Fibroblast of pulmonary artery (primary cell): ENCODE data around the gene ARHGAP15.

ENCODE experiments used
- DNase-seq: peaks from one replicate; pipeline ENCODE4 v3.0.0-alpha.2; 2010; ENCODE audit warnings: low read depth
- H3K4me3 ChIP-seq: replicated peaks from 2 replicates; pipeline ENCODE4 v1.5.1; 2011; ENCODE audit warnings: low read depth, mild to moderate bottlenecking, control low read depth, low read length, moderate library complexity
- CTCF ChIP-seq: IDR thresholded peaks from 2 replicates; pipeline ENCODE4 v1.5.1; 2011; ENCODE audit warnings: mild to moderate bottlenecking, control low read depth, low read length, inconsistent platforms; ENCODE audit errors: missing control alignments

Gene ARHGAP15

GRCh38 chr2:143344780-143345179 is 215.6 kb downstream of the ARHGAP15 start:
- DNase-seq = no peak
- no peak overlapping the region for H3K4me3 ChIP-seq
- TF ChIP-seq CTCF = no peak

- DNase-seq = no peak
- no peak for TF ChIP-seq CTCF
Observed at GRCh38 chr2:143345887-143346787, 216.9 kb downstream of the ARHGAP15 start.

GRCh38 chr2:143347271-143347695 is 218.1 kb downstream of the ARHGAP15 start:
- no peak for DNase-seq
- TF ChIP-seq CTCF = no peak
- no peak overlapping the region for H3K4me3 ChIP-seq

More at GRCh38 chr2:143345887-143346787, 216.9 kb downstream of the ARHGAP15 start:
- H3K4me3 ChIP-seq = no peak overlapping the region

GRCh38 chr2:143347901-143348414 is 218.7 kb downstream of the ARHGAP15 start:
- no peak for DNase-seq
- no peak for TF ChIP-seq CTCF
- H3K4me3 ChIP-seq = no peak overlapping the region

- no peak for TF ChIP-seq CTCF
- no peak for DNase-seq
- no peak overlapping the region for H3K4me3 ChIP-seq
Observed at GRCh38 chr2:143354050-143354750, 225.0 kb downstream of the ARHGAP15 start.

GRCh38 chr2:143355870-143356269 is 226.7 kb downstream of the ARHGAP15 start:
- no peak overlapping the region for H3K4me3 ChIP-seq
- TF ChIP-seq CTCF = no peak
- DNase-seq = no peak
